CD4-positive, alpha-beta memory T cell (primary cell): ENCODE measurements around the gene SEC14L2. TPM values are rescaled to one million over a fixed set of nuclear protein-coding genes. Genes with fewer than 3 reads are reported as not detected.

Experiments
- CTCF ChIA-PET: fragments of 350-600 bp; sonication (Branson Sonifier 250); formaldehyde crosslinking; loops from one replicate; lab custom pipeline; 2021; ENCODE audit warnings: inconsistent platforms; ENCODE audit not compliant: partially characterized antibody; lab: Charles Lee
- POLR2A ChIA-PET: fragments of 350-600 bp; sonication (Branson Sonifier 250); formaldehyde crosslinking; loops from one replicate; lab custom pipeline; 2021; ENCODE audit not compliant: partially characterized antibody; lab: Charles Lee
- DNase-seq, 5 donors: peaks; one replicate each; pipeline versions ENCODE4 v3.0.0 to v3.0.0-alpha.2; 2020 to 2022; ENCODE audit warnings: mixed read lengths in 1 of 5
- H3K27ac ChIP-seq: one replicate; pipeline ENCODE4 v1.7.0; 2013; ENCODE audit warnings: low read depth, low read length
- H3K27me3 ChIP-seq: 2 replicates; pipeline ENCODE4 v1.7.0; 2013; ENCODE audit warnings: mild to moderate bottlenecking, low read length, moderate library complexity; ENCODE audit not compliant: insufficient read depth
- H3K36me3 ChIP-seq: 2 replicates; pipeline ENCODE4 v1.7.0; 2013; ENCODE audit warnings: mild to moderate bottlenecking, low read length, moderate library complexity; ENCODE audit not compliant: insufficient read depth
- H3K4me1 ChIP-seq: 2 replicates; pipeline ENCODE4 v1.7.0; 2013; ENCODE audit warnings: mild to moderate bottlenecking, low read length, moderate library complexity; ENCODE audit not compliant: insufficient read depth
- H3K4me3 ChIP-seq, 2 donors: one replicate each; pipeline ENCODE4 v1.7.0; 2013; ENCODE audit warnings: low read length in 2 of 2, mild to moderate bottlenecking in 1 of 2
- H3K9me3 ChIP-seq, 2 donors: one replicate each; pipeline ENCODE4 v1.7.0; 2013; ENCODE audit warnings: low read length in 2 of 2, control low read depth in 1 of 2; ENCODE audit not compliant: control insufficient read depth in 1 of 2
- H3K27ac Mint-ChIP-seq, 7 donors: one replicate each; pipeline ENCODE4 v1.8.0; 2020 to 2021; ENCODE audit warnings: mixed read lengths in 7 of 7, mild to moderate bottlenecking in 6 of 7, inconsistent platforms in 3 of 7, moderate library complexity in 3 of 7
- H3K27me3 Mint-ChIP-seq, 2 donors: one replicate each; pipeline ENCODE4 v1.8.0; 2020 to 2021; ENCODE audit warnings: mixed read lengths in 2 of 2
- H3K36me3 Mint-ChIP-seq, 2 donors: one replicate each; pipeline ENCODE4 v1.8.0; 2020 to 2021; ENCODE audit warnings: mixed read lengths in 2 of 2, inconsistent platforms in 1 of 2, mild to moderate bottlenecking in 1 of 2
- H3K4me1 Mint-ChIP-seq, 4 donors: one replicate each; pipeline ENCODE4 v1.8.0; 2020 to 2021; ENCODE audit warnings: mixed read lengths in 4 of 4, mild to moderate bottlenecking in 1 of 4
- H3K4me3 Mint-ChIP-seq, 8 donors: one replicate each; pipeline ENCODE4 v1.8.0; 2020 to 2021; ENCODE audit warnings: mixed read lengths in 8 of 8, mild to moderate bottlenecking in 7 of 8, moderate library complexity in 6 of 8, inconsistent platforms in 3 of 8
- H3K9me3 Mint-ChIP-seq, 8 donors: one replicate each; pipeline ENCODE4 v1.8.0; 2020 to 2021; ENCODE audit warnings: mixed read lengths in 8 of 8, mild to moderate bottlenecking in 5 of 8, inconsistent platforms in 3 of 8, moderate library complexity in 1 of 8
- intact Hi-C: fragments of 100-400 bp; cut with micrococcal nuclease; formaldehyde crosslinking; loops from one replicate; pipeline ENCODE4 v1.15.1; 2023
- polyA plus RNA-seq, 2 donors: library from polyadenylated mRNA; unstranded; fragments of 300-500 nt; fragmentation: Illumina TruSeq; gene quantifications; one replicate each; pipeline ENCODE4 v1.2.3, GENCODE V29; 2021
- total RNA-seq, 2 experiments: library from RNA; stranded (reverse); gene quantifications; one replicate each; pipeline ENCODE4 v1.2.3, GENCODE V29; 2021

Gene SEC14L2
- total and polyA plus RNA-seq, 4 experiments from 2014 or later, result 6.0 to 13.8 (median 9.2) TPM

- Histone ChIP-seq H3K36me3 (no peaks in the 10 kb centered on the region), H3K27ac (no peak overlapping the region), H3K27me3 (no peaks in the 10 kb centered on the region), H3K4me3 (no peak overlapping the region), H3K9me3 (no peaks in the 10 kb centered on the region), H3K4me1 (peaks cover 13% of the 10 kb centered on the region)
- intact Hi-C loops, result loop anchor here (2.0 kb wide), 1 partner anchor 30 kb away; the partner anchor contains the start of genes CCDC157 and SF3A1
- H3K4me1 Mint-ChIP-seq, result peaks cover 9 to 13% (median 11%) of the 10 kb centered on the region in 4 donors
- H3K27ac Mint-ChIP-seq, result peak overlapping the region in 2 of 7 donors; percentile 0 to 56
- no peaks in the 10 kb centered on the region for H3K36me3 Mint-ChIP-seq
- DNase-seq, result no peak
- ChIA-PET POLR2A (interaction anchor here (1.2 to 4.3 kb wide), 8 partner anchors 39 to 110 kb away, joined by 3 to 90 read pairs (median 4); partner anchors contain the start of genes CASTOR1 and TBC1D10A), CTCF (interaction anchor here (0.9 to 16.0 kb wide), 13 partner anchors 12 to 280 kb away, joined by 3 to 392 read pairs (median 5); partner anchors contain the start of genes CASTOR1 and MTFP1)
- H3K27me3 Mint-ChIP-seq, result peaks cover 0 to 2% of the 10 kb centered on the region in 2 donors
- H3K9me3 Mint-ChIP-seq, result no peaks in the 10 kb centered on the region
- H3K4me3 Mint-ChIP-seq, result peak overlapping the region; percentile 54 to 82 (median 79)
These were observed 10.2 kb upstream of the SEC14L2 start for GRCh38 chr22:30386608-30386959.

GRCh38 chr22:30386960-30387827 is 9.6 kb upstream of the SEC14L2 start, which contains the start of gene RNF215:
Gene RNF215 (minus strand): TSS chr22:30387411. CDS start chr22:30387313, 98 bp downstream.
- intact Hi-C loops, result loop anchor here (1.0 to 2.0 kb wide), 4 partner anchors 30 to 279 kb away; partner anchors contain the start of genes CCDC157 and SF3A1
- ChIA-PET POLR2A (interaction anchor here (0.6 to 4.3 kb wide), 16 partner anchors 10 to 124 kb away, joined by 3 to 90 read pairs (median 4); partner anchors contain the start of genes CASTOR1, SEC14L2 and TBC1D10A), CTCF (interaction anchor here (0.6 to 16.0 kb wide), 28 partner anchors 10 to 285 kb away, joined by 3 to 392 read pairs (median 4); partner anchors contain the start of genes CASTOR1, CCDC157, MTFP1 and SEC14L2)
- peaks cover 13% of the 10 kb centered on the region for H3K4me1 ChIP-seq
- no peaks in the 10 kb centered on the region for H3K27me3 ChIP-seq
- H3K27me3 Mint-ChIP-seq, result peaks cover 0 to 2% of the 10 kb centered on the region in 2 donors
- peak within 1 kb of the TSS; percentile 63 to 84 (median 79) for H3K4me3 Mint-ChIP-seq
- peaks cover 9 to 15% (median 11%) of the 10 kb centered on the region in 4 donors for H3K4me1 Mint-ChIP-seq
- no peaks in the 10 kb centered on the region for H3K9me3 Mint-ChIP-seq
- no peaks in the 10 kb centered on the region for H3K9me3 ChIP-seq
- H3K27ac Mint-ChIP-seq, result peak within 1 kb of the TSS in 5 of 7 donors; percentile 0 to 94 (median 84)
- H3K4me3 ChIP-seq, result no peak within 1 kb of the TSS
- no peaks in the 10 kb centered on the region for H3K36me3 ChIP-seq
- H3K36me3 Mint-ChIP-seq, result no peaks in the 10 kb centered on the region
- no peak within 1 kb of the TSS for H3K27ac ChIP-seq
- DNase-seq, result peak; percentile 66 to 85 (median 79)

- ChIA-PET CTCF (interaction anchor here (0.8 to 16.0 kb wide), 23 partner anchors 11 to 290 kb away, joined by 3 to 392 read pairs (median 4); partner anchors contain the start of genes CASTOR1, MTFP1 and SLC35E4), POLR2A (interaction anchor here (1.2 to 4.9 kb wide), 6 partner anchors 34 to 124 kb away, joined by 3 to 46 read pairs (median 6); partner anchors contain the start of genes CASTOR1, CCDC157, MTFP1 and OSM)
- Mint-ChIP-seq H3K4me1 (peaks cover 9 to 22% (median 14%) of the 10 kb centered on the region in 4 donors), H3K36me3 (no peaks in the 10 kb centered on the region), H3K9me3 (no peaks in the 10 kb centered on the region), H3K4me3 (peak overlapping the region in 1 of 8 donors; percentile 44), H3K27ac (peak overlapping the region in 6 of 7 donors; percentile 31 to 93 (median 85)), H3K27me3 (peaks cover 0 to 3% of the 10 kb centered on the region in 2 donors)
- no peaks in the 10 kb centered on the region for H3K36me3 ChIP-seq
- no peak overlapping the region for H3K4me3 ChIP-seq
- H3K4me1 ChIP-seq, result peaks cover 15% of the 10 kb centered on the region
- peak; percentile 79 to 80 (median 80) for DNase-seq
- no peaks in the 10 kb centered on the region for H3K27me3 ChIP-seq
- no peak overlapping the region for H3K27ac ChIP-seq
- intact Hi-C loops, result loop anchor here (1.0 to 2.0 kb wide), 2 partner anchors 35 to 212 kb away; no protein-coding TSS in a partner anchor
- H3K9me3 ChIP-seq, result no peaks in the 10 kb centered on the region
These were observed 5.7 kb upstream of the SEC14L2 start for GRCh38 chr22:30390974-30391691.

GRCh38 chr22:30392661-30393321 is 4.0 kb upstream of the SEC14L2 start:
- no peak for DNase-seq
- intact Hi-C loops, result no loop called here
- Histone ChIP-seq H3K27me3 (no peaks in the 10 kb centered on the region), H3K9me3 (no peaks in the 10 kb centered on the region), H3K4me1 (peaks cover 19% of the 10 kb centered on the region), H3K36me3 (no peaks in the 10 kb centered on the region), H3K4me3 (no peak overlapping the region), H3K27ac (no peak overlapping the region)
- CTCF ChIA-PET, result interaction anchor here (1.0 to 16.0 kb wide), 11 partner anchors 9 to 295 kb away, joined by 3 to 392 read pairs (median 5); partner anchors contain the start of genes CASTOR1 and MTFP1
- peaks cover 0 to 2% of the 10 kb centered on the region in 2 donors for H3K27me3 Mint-ChIP-seq
- peaks cover 7 to 30% (median 18%) of the 10 kb centered on the region in 4 donors for H3K4me1 Mint-ChIP-seq
- peak overlapping the region in 3 of 7 donors; percentile 21 to 62 (median 56) for H3K27ac Mint-ChIP-seq
- H3K36me3 Mint-ChIP-seq, result peaks cover 0 to 2% of the 10 kb centered on the region in 2 donors
- no peaks in the 10 kb centered on the region for H3K9me3 Mint-ChIP-seq
- H3K4me3 Mint-ChIP-seq, result no peak overlapping the region
- POLR2A ChIA-PET, result interaction anchor here (1.3 to 4.9 kb wide), 4 partner anchors 32 to 104 kb away, joined by 3 to 46 read pairs (median 24); partner anchors contain the start of genes CASTOR1 and MTFP1

GRCh38 chr22:30393322-30393680 is 3.5 kb upstream of the SEC14L2 start:
- intact Hi-C loops, result no loop called here
- Histone ChIP-seq H3K4me3 (no peak overlapping the region), H3K27ac (no peak overlapping the region)

GRCh38 chr22:30393885-30394284 is 2.9 kb upstream of the SEC14L2 start:
- Histone ChIP-seq H3K36me3 (no peaks in the 10 kb centered on the region), H3K27ac (no peak overlapping the region), H3K4me3 (no peak overlapping the region), H3K4me1 (peaks cover 30% of the 10 kb centered on the region), H3K27me3 (no peaks in the 10 kb centered on the region), H3K9me3 (no peaks in the 10 kb centered on the region)
- peaks cover 0 to 2% of the 10 kb centered on the region in 2 donors for H3K27me3 Mint-ChIP-seq
- ChIA-PET CTCF (interaction anchor here (0.6 to 16.0 kb wide), 6 partner anchors 8 to 286 kb away, joined by 3 to 194 read pairs (median 4); partner anchors contain the start of gene MTFP1), POLR2A (interaction anchor here (0.6 to 6.4 kb wide), 5 partner anchors 25 to 953 kb away, joined by 3 to 91 read pairs (median 4); partner anchors contain the start of genes CASTOR1, MTFP1 and TBC1D10A)
- peaks cover 18 to 41% (median 29%) of the 10 kb centered on the region in 4 donors for H3K4me1 Mint-ChIP-seq
- no peak overlapping the region for H3K4me3 Mint-ChIP-seq
- H3K9me3 Mint-ChIP-seq, result no peaks in the 10 kb centered on the region
- no peak for DNase-seq
- peaks cover 0 to 2% of the 10 kb centered on the region in 2 donors for H3K36me3 Mint-ChIP-seq
- intact Hi-C loops, result no loop called here
- peak overlapping the region in 4 of 7 donors; percentile 68 to 89 (median 84) for H3K27ac Mint-ChIP-seq

More at GRCh38 chr22:30393322-30393680, 3.5 kb upstream of the SEC14L2 start:
- ChIA-PET CTCF (interaction anchor here (0.6 to 16.0 kb wide), 4 partner anchors 12 to 112 kb away, joined by 3 to 194 read pairs (median 14); partner anchors contain the start of gene MTFP1), POLR2A (interaction anchor here (1.4 to 4.7 kb wide), 2 partner anchors 32 to 104 kb away, joined by 7 to 41 read pairs; partner anchors contain the start of genes CASTOR1 and MTFP1)
- Histone ChIP-seq H3K4me1 (peaks cover 24% of the 10 kb centered on the region), H3K36me3 (no peaks in the 10 kb centered on the region), H3K27me3 (no peaks in the 10 kb centered on the region), H3K9me3 (no peaks in the 10 kb centered on the region)
- Mint-ChIP-seq H3K27ac (peak overlapping the region in 4 of 7 donors; percentile 38 to 89 (median 73)), H3K9me3 (no peaks in the 10 kb centered on the region), H3K36me3 (peaks cover 0 to 2% of the 10 kb centered on the region in 2 donors), H3K4me3 (no peak overlapping the region), H3K4me1 (peaks cover 12 to 35% (median 24%) of the 10 kb centered on the region in 4 donors), H3K27me3 (peaks cover 0 to 2% of the 10 kb centered on the region in 2 donors)
- no peak for DNase-seq
